Ovary (tissue), 9 donors: ENCODE measurements around the gene HOXD9. TPM values are rescaled to one million over a fixed set of nuclear protein-coding genes. Genes with fewer than 3 reads are reported as not detected.
A peak's percentile ranks its signal among the peaks of the same experiment; 100 is the strongest.

Source experiments
- DNase-seq, 5 donors: peaks; one replicate each; pipeline ENCODE4 v3.0.0-alpha.2; 2019 to 2020
- H3K27ac ChIP-seq, 2 donors: fragments of 200-600 bp; one replicate each; pipeline versions ENCODE4 v1.5.1 to v1.8.0; 2019 to 2022
- H3K27me3 ChIP-seq: fragments of 200-600 bp; one replicate; pipeline ENCODE4 v1.8.0; 2022
- H3K36me3 ChIP-seq: fragments of 200-600 bp; sonication (generic); one replicate; pipeline ENCODE4 v1.5.1; 2019
- H3K4me1 ChIP-seq: one replicate; pipeline ENCODE4 v1.8.1; 2013; ENCODE audit warnings: mild to moderate bottlenecking, moderate library complexity; ENCODE audit not compliant: insufficient read depth
- H3K4me3 ChIP-seq: fragments of 200-600 bp; sonication (generic); one replicate; pipeline ENCODE4 v1.5.1; 2017
- H3K9me3 ChIP-seq, 2 donors: fragments of 200-600 bp in 1 of 2; sonication (generic) in 1 of 2; one replicate each; pipeline versions ENCODE4 v1.5.1 to v1.8.1; 2013 to 2019; ENCODE audit warnings: mild to moderate bottlenecking in 1 of 2, moderate library complexity in 1 of 2
- EP300 ChIP-seq: sonication (generic); formaldehyde crosslinking; IDR thresholded peaks from one replicate; pipeline ENCODE4 v1.6.1; 2017; ENCODE audit warnings: antibody characterized with exemption
- POLR2A ChIP-seq: fragments of 450-650 bp; IDR thresholded peaks from one replicate; pipeline ENCODE4 v1.6.1; 2017; ENCODE audit warnings: antibody characterized with exemption, mild to moderate bottlenecking, moderate library complexity
- WGBS, 3 donors: extraction: QIAGEN DNeasy Blood & Tissue Kit in 1 of 3; methylation state at CpG; one replicate each; pipeline versions ENCODE4 v1.1.5 to v1.1.7; 2013 to 2017; 5-methylcytosine and 5-hydroxymethylcytosine counted together
- intact Hi-C, 4 donors: fragments of 100-400 bp; cut with DNase I; formaldehyde crosslinking; loops; one replicate each; pipeline versions ENCODE4 v1.11.0 to v1.15.1; 2022 to 2023
- polyA plus RNA-seq, 2 donors: library from polyadenylated mRNA; stranded (reverse); fragments of 200-250 nt in 1 of 2; fragments of 350-450 nt in 1 of 2; fragmentation: Illumina TruSeq in 1 of 2; extraction: RNeasy Lipid Tissue Mini Kit (QIAGEN cat#74804) in 1 of 2; gene quantifications; one replicate each; pipeline ENCODE4 v1.2.3, GENCODE V29; 2013 to 2014
- total RNA-seq, 7 donors: library from RNA; depleted of rRNA in 2 of 7; stranded (reverse); fragments of >200 nt in 2 of 7; fragmentation: NEBNext Ultra II Directional in 3 of 7; extraction: Animal tissue kit (Norgen Biotek cat#: 25700) in 3 of 7; gene quantifications; one replicate each; pipeline versions ENCODE4 v1.1.0 to v1.2.4, GENCODE V29; 2016 to 2023
- TF ChIP-seq, protein P1 (sequence below), 3 donors: fragments of 450-650 bp in 2 of 3; fragments of 200-600 bp in 1 of 3; IDR thresholded peaks; one replicate each; pipeline versions ENCODE4 v1.5.1 to v1.8.0; 2016 to 2022; ENCODE audit warnings: antibody characterized with exemption in 3 of 3, mild to moderate bottlenecking in 1 of 3
- donor health status: DM: no; HTN: no; CAD: no; lungs with moderate emphysema.
- donor health status: DM: no; HTN: no; CAD: no.
- donor health status: Bipolar disorder and iron deficiency.
- donor health status: DM: yes; HTN: yes; CAD: no.
- donor health status: DM: no; HTN: no; CAD: no.
- donor health status: DM: yes; HTN: yes; CAD: no.

The HOXD9 gene
- total and polyA plus RNA-seq, 9 donors = 9.7 to 20.6 (median 12.8) TPM

DNA sequence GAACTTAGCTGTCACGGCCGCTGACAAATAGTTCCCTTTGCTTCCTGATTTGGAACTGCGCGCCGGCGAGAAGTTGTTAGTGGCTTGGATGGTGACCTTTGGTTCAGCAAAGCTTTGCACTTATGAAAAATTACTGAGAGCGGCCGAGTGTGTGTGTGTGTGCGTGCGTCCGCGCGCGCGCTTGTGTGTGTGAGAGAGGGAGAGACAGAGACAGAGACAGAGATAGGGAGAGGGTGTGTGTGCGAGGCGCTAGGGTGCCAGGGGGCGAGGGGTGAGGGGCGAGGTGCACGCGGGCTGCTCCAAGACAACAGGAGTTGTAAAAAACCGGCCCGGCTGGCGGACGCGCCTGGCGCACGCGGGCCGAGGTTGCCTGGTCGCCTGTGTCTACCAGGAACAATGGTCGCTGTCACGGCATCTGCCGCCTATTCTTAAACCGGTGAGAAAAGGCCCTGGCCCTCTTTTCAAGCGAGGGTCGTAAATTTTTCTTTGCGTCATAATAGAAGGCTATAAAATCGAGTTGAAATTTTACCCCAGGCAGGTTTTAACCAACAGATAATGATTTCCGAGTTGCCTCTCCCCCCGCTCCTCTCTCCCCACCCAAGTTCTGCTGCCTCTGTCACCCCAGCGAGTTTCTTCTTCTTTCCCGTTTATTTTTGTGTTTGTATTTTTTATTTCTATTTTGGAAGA, 35.1 kb downstream of the HOXD9 start:
- no peaks in the 10 kb centered on the region for H3K9me3 ChIP-seq
- no peaks in the 10 kb centered on the region for H3K27me3 ChIP-seq
- H3K4me3 ChIP-seq = peak overlapping the region; percentile 42
- H3K27ac ChIP-seq = no peak overlapping the region
- H3K4me1 ChIP-seq = no peaks in the 10 kb centered on the region
- WGBS, 3 donors = 70 to 83% (median 79%) methylated on average over 43 of the region's 43 CpGs
- DNase-seq = peak in 2 of 5 donors; percentile 16 to 27
- H3K36me3 ChIP-seq = no peaks in the 10 kb centered on the region
- TF ChIP-seq POLR2A (no peak), EP300 (no peak)
- TF ChIP-seq, protein P1, sequence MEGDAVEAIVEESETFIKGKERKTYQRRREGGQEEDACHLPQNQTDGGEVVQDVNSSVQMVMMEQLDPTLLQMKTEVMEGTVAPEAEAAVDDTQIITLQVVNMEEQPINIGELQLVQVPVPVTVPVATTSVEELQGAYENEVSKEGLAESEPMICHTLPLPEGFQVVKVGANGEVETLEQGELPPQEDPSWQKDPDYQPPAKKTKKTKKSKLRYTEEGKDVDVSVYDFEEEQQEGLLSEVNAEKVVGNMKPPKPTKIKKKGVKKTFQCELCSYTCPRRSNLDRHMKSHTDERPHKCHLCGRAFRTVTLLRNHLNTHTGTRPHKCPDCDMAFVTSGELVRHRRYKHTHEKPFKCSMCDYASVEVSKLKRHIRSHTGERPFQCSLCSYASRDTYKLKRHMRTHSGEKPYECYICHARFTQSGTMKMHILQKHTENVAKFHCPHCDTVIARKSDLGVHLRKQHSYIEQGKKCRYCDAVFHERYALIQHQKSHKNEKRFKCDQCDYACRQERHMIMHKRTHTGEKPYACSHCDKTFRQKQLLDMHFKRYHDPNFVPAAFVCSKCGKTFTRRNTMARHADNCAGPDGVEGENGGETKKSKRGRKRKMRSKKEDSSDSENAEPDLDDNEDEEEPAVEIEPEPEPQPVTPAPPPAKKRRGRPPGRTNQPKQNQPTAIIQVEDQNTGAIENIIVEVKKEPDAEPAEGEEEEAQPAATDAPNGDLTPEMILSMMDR (IDR thresholded peaks at IDR 0.05) = no peak
- intact Hi-C loops = loop anchor here in 1 of 4 donors (5.0 kb wide), 1 partner anchor 300 kb away; no protein-coding TSS in a partner anchor

DNA sequence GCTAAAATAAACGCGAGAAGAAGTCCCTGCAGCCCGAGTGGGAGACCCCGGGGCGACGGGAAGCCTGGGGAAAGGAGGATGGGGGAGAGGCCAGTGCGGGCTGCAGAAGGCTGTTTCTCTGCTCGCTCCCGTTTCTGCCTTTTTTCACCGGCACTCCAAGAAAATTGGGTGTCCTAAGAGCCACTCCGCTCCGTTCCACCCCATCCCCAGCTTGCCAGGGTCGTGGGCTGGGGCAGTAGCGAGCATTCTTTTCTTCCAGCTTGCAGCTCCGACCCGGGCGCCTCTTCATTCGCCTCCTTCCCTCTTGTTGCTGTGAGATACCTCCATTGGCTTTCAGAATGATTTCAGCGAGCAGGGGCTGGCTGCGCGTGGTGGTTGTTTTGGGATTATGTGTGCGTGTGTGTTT, 35.7 kb downstream of the HOXD9 start:
- no peaks in the 10 kb centered on the region for H3K4me1 ChIP-seq
- no peaks in the 10 kb centered on the region for H3K9me3 ChIP-seq
- DNase-seq = peak in 1 of 5 donors; percentile 14
- H3K27ac ChIP-seq = no peak overlapping the region
- no peaks in the 10 kb centered on the region for H3K36me3 ChIP-seq
- peak overlapping the region; percentile 42 for H3K4me3 ChIP-seq
- TF ChIP-seq EP300 = no peak
- no peak for TF ChIP-seq POLR2A
- TF ChIP-seq, protein P1 (IDR thresholded peaks at IDR 0.05) = no peak
- WGBS, 3 donors = 68 to 84% (median 83%) methylated on average over 22 of the region's 22 CpGs
- intact Hi-C loops = loop anchor here in 1 of 4 donors (5.0 kb wide), 1 partner anchor 299 kb away; no protein-coding TSS in a partner anchor
- no peaks in the 10 kb centered on the region for H3K27me3 ChIP-seq

DNA sequence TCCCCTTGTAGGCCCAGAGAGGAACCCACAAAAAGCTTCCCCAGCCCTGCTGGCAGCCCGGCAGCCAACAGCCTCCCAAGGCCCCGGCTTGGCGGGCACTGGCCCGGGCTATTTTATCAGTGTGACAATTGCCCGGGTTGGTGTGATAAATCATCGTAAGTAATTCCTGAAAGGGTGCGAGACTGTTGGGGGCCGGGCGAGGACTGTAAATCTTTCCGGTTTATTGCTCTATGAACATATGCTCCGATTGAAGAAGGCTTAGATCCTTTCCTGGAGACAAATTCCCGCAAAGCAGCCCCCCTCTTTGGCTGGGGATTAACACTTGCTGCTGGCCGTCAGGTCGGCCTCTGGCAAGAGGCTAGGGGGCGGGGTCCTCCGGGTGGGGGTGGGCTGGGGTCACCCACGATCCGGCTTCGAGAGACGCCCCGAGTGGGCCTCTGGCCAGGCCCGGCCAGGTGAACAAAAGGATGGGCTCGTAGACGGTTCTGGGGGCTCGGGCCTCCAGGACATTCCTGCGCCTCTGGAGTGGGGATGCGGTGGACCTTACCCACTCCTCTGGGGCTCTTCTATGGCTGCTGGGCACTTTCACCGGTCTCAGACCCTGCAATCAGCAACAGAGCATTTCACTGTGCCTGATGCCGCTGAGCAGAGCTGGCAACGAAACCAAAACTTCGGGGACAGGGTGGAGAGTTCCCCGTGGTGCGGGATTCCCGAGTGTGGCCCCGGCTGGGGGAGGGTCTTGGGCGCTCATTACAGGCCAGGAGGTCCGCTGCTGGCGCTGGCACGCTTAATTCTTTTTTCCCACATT, 36.5 kb downstream of the HOXD9 start:
- Histone ChIP-seq H3K27me3 (no peaks in the 10 kb centered on the region), H3K4me3 (no peak overlapping the region), H3K27ac (no peak overlapping the region), H3K4me1 (no peaks in the 10 kb centered on the region), H3K9me3 (peaks cover 0 to 4% of the 10 kb centered on the region in 2 donors), H3K36me3 (no peaks in the 10 kb centered on the region)
- TF ChIP-seq EP300 (no peak), POLR2A (no peak)
- TF ChIP-seq, protein P1 (IDR thresholded peaks at IDR 0.05) = no peak
- WGBS, 3 donors = 74 to 89% (median 80%) methylated on average over 34 to 39 of the region's 39 CpGs
- peak in 1 of 5 donors; percentile 12 for DNase-seq
- intact Hi-C loops = loop anchor here in 2 of 4 donors (1.0 to 5.0 kb wide), 2 partner anchors 32 to 298 kb away; no protein-coding TSS in a partner anchor

- Histone ChIP-seq H3K27ac (no peak overlapping the region), H3K9me3 (peaks cover 0 to 4% of the 10 kb centered on the region in 2 donors), H3K27me3 (no peaks in the 10 kb centered on the region), H3K36me3 (no peaks in the 10 kb centered on the region), H3K4me1 (no peaks in the 10 kb centered on the region), H3K4me3 (peak overlapping the region; percentile 30)
- TF ChIP-seq, protein P1 (IDR thresholded peaks at IDR 0.05) = no peak
- TF ChIP-seq POLR2A = no peak
- no peak for TF ChIP-seq EP300
- intact Hi-C loops = loop anchor here in 2 of 4 donors (1.0 to 5.0 kb wide), 2 partner anchors 32 to 298 kb away; no protein-coding TSS in a partner anchor
- WGBS, 3 donors = 60 to 71% (median 65%) methylated on average over 33 to 44 of the region's 44 CpGs
- peak in 1 of 5 donors; percentile 23 for DNase-seq
Measured at GRCh38 chr2:176159663-176160250, 37.2 kb downstream of the HOXD9 start.
